ENCODE data around the gene DOCK9. TPM values are rescaled to one million over a fixed set of nuclear protein-coding genes. Genes with fewer than 3 reads are reported as not detected.

The DOCK9 gene
- total RNA-seq, 1 donor from 2014 or later = 46.2 TPM

GRCh38 chr13:98749501-98749900 is 228.4 kb downstream of the DOCK9 start:
- Mint-ChIP-seq H3K27ac (no peak overlapping the region), H3K9me3 (peaks cover 6% of the 10 kb centered on the region), H3K4me3 (no peak overlapping the region), H3K4me1 (ENCODE audit: unreplicated experiment) (no peaks in the 10 kb centered on the region), H3K36me3 (peaks cover 4% of the 10 kb centered on the region), H3K27me3 (peaks cover 41% of the 10 kb centered on the region)
- no peak for TF ChIP-seq CTCF (conservative IDR thresholded peaks at IDR 0.05)
- DNase-seq (ENCODE audit: extremely low spot score, unreplicated experiment) = no peak

GRCh38 chr13:98746968-98747367 is 230.9 kb downstream of the DOCK9 start:
- Mint-ChIP-seq H3K36me3 (no peaks in the 10 kb centered on the region), H3K9me3 (no peaks in the 10 kb centered on the region), H3K27me3 (peaks cover 21% of the 10 kb centered on the region)

More at GRCh38 chr13:98746968-98747367, 230.9 kb downstream of the DOCK9 start:
- no peak for DNase-seq (ENCODE audit: extremely low spot score, unreplicated experiment)
- H3K4me1 Mint-ChIP-seq (ENCODE audit: unreplicated experiment) = no peaks in the 10 kb centered on the region
- H3K27ac Mint-ChIP-seq = no peak overlapping the region
- H3K4me3 Mint-ChIP-seq = no peak overlapping the region
- no peak for TF ChIP-seq CTCF (conservative IDR thresholded peaks at IDR 0.05)

Other genes starting within 250 kb of the DOCK9 start
- gene SLC15A1, start 225.4 kb downstream of the DOCK9 start, total RNA-seq (ENCODE audit: low replicate concordance) = 3.2 and 10.9 TPM in 2 replicates
- gene UBAC2, start 222.8 kb upstream of the DOCK9 start, total RNA-seq (ENCODE audit: low replicate concordance) = 66.0 and 77.2 TPM in 2 replicates

Measured in type B pancreatic cell (in vitro differentiated cells).